K562 (cell line): Measurements from ENCODE around the gene LAPTM5. TPM values are rescaled to one million over a fixed set of nuclear protein-coding genes. Genes with fewer than 3 reads are reported as not detected.

Experiments used
- BCL6 ChIP-seq: fragments of 250-450 bp; sonication (Bioruptor Pico); IDR thresholded peaks from 2 replicates; pipeline ENCODE4 v1.4.0; 2020
- CBFB ChIP-seq: sonication (generic); formaldehyde crosslinking; IDR thresholded peaks from 2 replicates; pipeline ENCODE4 v1.4.0; 2020; ENCODE audit warnings: mild to moderate bottlenecking, missing genetic modification reagents
- DNMT1 ChIP-seq: fragments of 450-650 bp; IDR thresholded peaks from 2 replicates; pipeline ENCODE4 v1.6.1; 2016; ENCODE audit warnings: antibody characterized with exemption, mild to moderate bottlenecking
- E2F1 ChIP-seq: sonication (generic); formaldehyde crosslinking; IDR thresholded peaks from 2 replicates; pipeline ENCODE4 v1.8.1; 2023; ENCODE audit warnings: mild to moderate bottlenecking, missing genetic modification reagents, moderate library complexity
- ESRRB ChIP-seq: fragments of 250-450 bp; sonication (Bioruptor Pico); IDR thresholded peaks from 2 replicates; pipeline ENCODE4 v1.5.0; 2020; ENCODE audit warnings: mild to moderate bottlenecking, moderate library complexity, borderline replicate concordance
- GABPB1 ChIP-seq: sonication (generic); formaldehyde crosslinking; IDR thresholded peaks from 2 replicates; pipeline ENCODE4 v1.8.0; 2022; ENCODE audit warnings: mild to moderate bottlenecking, missing genetic modification reagents
- HMGN3 ChIP-seq: IDR thresholded peaks from 2 replicates; pipeline ENCODE4 v1.6.1; 2011; ENCODE audit warnings: borderline replicate concordance, low read depth, mild to moderate bottlenecking, mixed read lengths, low read length; ENCODE audit not compliant: insufficient read length; ENCODE audit errors: extremely low read depth
- HNRNPUL1 ChIP-seq: fragments of 200-400 bp; formaldehyde crosslinking; IDR thresholded peaks from 2 replicates; pipeline ENCODE4 v1.6.1; 2017; ENCODE audit warnings: low read length
- KDM1A ChIP-seq, 2 experiments: fragments of 450-650 bp; IDR thresholded peaks; 2 replicates each; pipeline ENCODE4 v1.6.1; 2016; ENCODE audit warnings: mild to moderate bottlenecking in 2 of 2
- PPARD ChIP-seq: fragments of 250-450 bp; sonication (Bioruptor Pico); IDR thresholded peaks from 2 replicates; pipeline ENCODE4 v1.8.0; 2022; ENCODE audit warnings: inconsistent platforms, mild to moderate bottlenecking, moderate library complexity
- RB1 ChIP-seq: fragments of 450-650 bp; IDR thresholded peaks from 2 replicates; pipeline ENCODE4 v1.6.1; 2017; ENCODE audit warnings: low read depth, mild to moderate bottlenecking
- RBM22 ChIP-seq: fragments of 200-400 bp; formaldehyde crosslinking; IDR thresholded peaks from 2 replicates; pipeline ENCODE4 v1.6.1; 2018; ENCODE audit warnings: low read length, low read depth; ENCODE audit not compliant: poor library complexity, severe bottlenecking
- SREBF2 ChIP-seq: sonication (generic); formaldehyde crosslinking; IDR thresholded peaks from 2 replicates; pipeline ENCODE4 v1.4.0; 2020; ENCODE audit warnings: mild to moderate bottlenecking, missing genetic modification reagents
- SRSF9 ChIP-seq: fragments of 200-400 bp; formaldehyde crosslinking; IDR thresholded peaks from 2 replicates; pipeline ENCODE4 v1.6.1; 2017; ENCODE audit warnings: low read depth, low read length, borderline replicate concordance
- TAL1 ChIP-seq: fragments of 450-650 bp; IDR thresholded peaks from 2 replicates; pipeline ENCODE4 v1.6.1; 2016; ENCODE audit warnings: mild to moderate bottlenecking
- TEAD2 ChIP-seq: fragments of 450-650 bp; IDR thresholded peaks from 2 replicates; pipeline ENCODE4 v1.6.1; 2016; ENCODE audit warnings: missing genetic modification characterization, control low read depth, missing compliant biosample characterization
- ZNF165 ChIP-seq: fragments of 250-450 bp; sonication (Bioruptor Pico); IDR thresholded peaks from 2 replicates; pipeline ENCODE4 v1.4.0; 2020; ENCODE audit warnings: borderline replicate concordance
- ZNF184 ChIP-seq: sonication (generic); formaldehyde crosslinking; IDR thresholded peaks from 2 replicates; pipeline ENCODE4 v1.5.0; 2020; ENCODE audit warnings: missing genetic modification reagents
- ZNF324 ChIP-seq: fragments of 250-450 bp; sonication (Bioruptor Pico); IDR thresholded peaks from 2 replicates; pipeline ENCODE4 v1.4.0; 2020; ENCODE audit warnings: mild to moderate bottlenecking
- ZNF511 ChIP-seq: sonication (generic); formaldehyde crosslinking; IDR thresholded peaks from 2 replicates; pipeline ENCODE4 v1.8.0; 2022; ENCODE audit warnings: mild to moderate bottlenecking, missing genetic modification reagents
- ZNF785 ChIP-seq: fragments of 250-450 bp; sonication (Bioruptor Pico); IDR thresholded peaks from 2 replicates; pipeline ENCODE4 v1.4.0; 2020; ENCODE audit warnings: mild to moderate bottlenecking
- polyA plus RNA-seq, 8 experiments: library from polyadenylated mRNA; depleted of rRNA in 4 of 8; stranded (reverse) in 5 of 8; unstranded in 3 of 8; fragments of >200 nt; fragmentation: Nextera tagmentation in 2 of 8; fragmentation: Illumina TruSeq in 1 of 8; extraction: Ambion mirVana in 2 of 8; extraction: Trizol in 1 of 8; gene quantifications; 2 replicates each; pipeline versions ENCODE4 v1.2.1 to v1.2.3, GENCODE V29; 2011 to 2014; ENCODE audit warnings: inconsistent platforms in 1 of 8, missing spikeins in 1 of 8
- total RNA-seq, 7 experiments: library from RNA; depleted of rRNA in 6 of 7; stranded (reverse); fragments of >200 nt in 6 of 7; fragmentation: Illumina TruSeq in 2 of 7; extraction: Trizol in 2 of 7; gene quantifications; 2 replicates each; pipeline versions ENCODE4 v1.2.1 to v1.2.3, GENCODE V29; 2011 to 2021; ENCODE audit warnings: low replicate concordance in 1 of 7
- TF ChIP-seq, protein P1 (sequence below): fragments of 250-450 bp; sonication (Bioruptor Pico); IDR thresholded peaks from 2 replicates; pipeline ENCODE4 v1.8.0; 2022; ENCODE audit warnings: moderate library complexity, mild to moderate bottlenecking, inconsistent platforms
- TF ChIP-seq, protein P2 (sequence below): fragments of 250-450 bp; sonication (Bioruptor Pico); IDR thresholded peaks from 2 replicates; pipeline ENCODE4 v1.5.0; 2021

Gene LAPTM5
- total and polyA plus RNA-seq, 9 of the 15 experiments (the other 6 are each of a cell fraction or from before 2014, with no cell fraction given): 2.4 to 47.3 (median 20.3) TPM

DNA sequence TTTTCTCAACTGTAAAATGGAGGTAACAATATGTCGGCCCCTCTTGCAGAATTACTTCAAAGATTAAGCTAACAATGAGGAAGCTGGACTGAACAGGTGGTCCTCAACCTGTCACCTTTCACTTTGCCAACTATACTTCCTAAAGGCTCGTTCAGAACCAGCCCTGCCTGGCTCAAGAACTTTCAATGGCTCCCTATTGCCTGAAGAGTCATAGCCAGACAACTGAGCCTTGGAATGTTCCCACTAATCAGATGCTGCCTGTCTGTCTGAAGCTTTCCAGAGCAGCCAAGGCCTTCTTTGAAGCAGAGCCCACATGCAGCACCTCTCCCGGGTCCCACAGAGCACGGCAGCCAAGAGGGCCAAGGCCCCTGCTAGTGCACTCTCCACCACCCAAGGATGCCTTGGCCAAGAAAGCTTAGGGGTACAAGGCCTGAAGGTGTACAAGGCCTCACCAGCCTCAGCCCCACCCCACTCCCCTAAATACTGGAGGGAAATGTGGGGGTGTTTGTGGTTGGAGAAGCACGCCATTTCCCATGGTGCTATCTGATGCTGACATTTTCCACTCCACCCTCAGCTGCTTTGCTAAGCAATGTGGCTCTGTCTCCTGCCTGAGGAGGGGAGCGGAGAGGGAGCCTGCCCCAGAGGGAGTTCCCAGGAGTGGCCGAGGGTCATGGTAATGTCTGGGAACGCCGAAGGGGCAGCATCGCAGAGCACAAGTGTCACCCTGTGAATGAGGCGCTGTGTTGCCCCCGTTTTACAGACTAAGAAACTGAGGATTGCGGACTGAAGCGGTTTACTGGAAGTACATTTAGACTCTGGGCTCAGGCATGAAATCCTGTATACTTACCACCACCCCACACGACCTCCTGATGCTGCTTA, 8.2 kb upstream of the LAPTM5 start (continued):
- TF ChIP-seq ZNF165 (CRISPR knock-in tag): no peak
- TF ChIP-seq E2F1 (CRISPR knock-in tag): no peak
- TF ChIP-seq ZNF324: no peak; the same call in none of the 2 replicates
- no peak for TF ChIP-seq SREBF2 (CRISPR knock-in tag)
- TF ChIP-seq ZNF785 (CRISPR knock-in tag): no peak
- TF ChIP-seq, protein P1, sequence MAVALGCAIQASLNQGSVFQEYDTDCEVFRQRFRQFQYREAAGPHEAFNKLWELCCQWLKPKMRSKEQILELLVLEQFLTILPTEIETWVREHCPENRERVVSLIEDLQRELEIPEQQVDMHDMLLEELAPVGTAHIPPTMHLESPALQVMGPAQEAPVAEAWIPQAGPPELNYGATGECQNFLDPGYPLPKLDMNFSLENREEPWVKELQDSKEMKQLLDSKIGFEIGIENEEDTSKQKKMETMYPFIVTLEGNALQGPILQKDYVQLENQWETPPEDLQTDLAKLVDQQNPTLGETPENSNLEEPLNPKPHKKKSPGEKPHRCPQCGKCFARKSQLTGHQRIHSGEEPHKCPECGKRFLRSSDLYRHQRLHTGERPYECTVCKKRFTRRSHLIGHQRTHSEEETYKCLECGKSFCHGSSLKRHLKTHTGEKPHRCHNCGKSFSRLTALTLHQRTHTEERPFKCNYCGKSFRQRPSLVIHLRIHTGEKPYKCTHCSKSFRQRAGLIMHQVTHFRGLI: 0 out of 2 replicates have a peak, but pooled peaks have one; percentile 52
- no peak for TF ChIP-seq SRSF9
- no peak for TF ChIP-seq ZNF184 (CRISPR knock-in tag)
- TF ChIP-seq DNMT1: no peak
- no peak for TF ChIP-seq RBM22
- TF ChIP-seq KDM1A (IDR thresholded peaks at IDR 0.05): peak; percentile 80 to 92
- no peak; the same call in 1 of the 2 replicates for TF ChIP-seq BCL6
- TF ChIP-seq HMGN3: no peak
- 0 out of 2 replicates have a peak, but pooled peaks have one; percentile 48 for TF ChIP-seq GABPB1 (CRISPR knock-in tag)
- no peak; the same call in none of the 2 replicates for TF ChIP-seq RB1
- TF ChIP-seq TEAD2: no peak
- TF ChIP-seq, protein P2, sequence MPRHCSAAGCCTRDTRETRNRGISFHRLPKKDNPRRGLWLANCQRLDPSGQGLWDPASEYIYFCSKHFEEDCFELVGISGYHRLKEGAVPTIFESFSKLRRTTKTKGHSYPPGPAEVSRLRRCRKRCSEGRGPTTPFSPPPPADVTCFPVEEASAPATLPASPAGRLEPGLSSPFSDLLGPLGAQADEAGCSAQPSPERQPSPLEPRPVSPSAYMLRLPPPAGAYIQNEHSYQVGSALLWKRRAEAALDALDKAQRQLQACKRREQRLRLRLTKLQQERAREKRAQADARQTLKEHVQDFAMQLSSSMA (CRISPR knock-in tag): 0 out of 2 replicates have a peak, but pooled peaks have one; percentile 59
- peak; percentile 76; the same call in 1 of the 2 replicates for TF ChIP-seq ZNF511 (CRISPR knock-in tag)
- no peak for TF ChIP-seq HNRNPUL1
- TF ChIP-seq CBFB: no peak
- no peak for TF ChIP-seq ESRRB (CRISPR knock-in tag)
- TF ChIP-seq PPARD (CRISPR knock-in tag): no peak
- no peak for TF ChIP-seq TAL1
